Left ventricle myocardium inferior (tissue), 1 donor: ENCODE results near the gene BLVRB. TPM values are rescaled to one million over a fixed set of nuclear protein-coding genes. Genes with fewer than 3 reads are reported as not detected.
"Not testable (repeated sequence)": the region's sequence is repeated elsewhere in the genome, so short reads cannot be mapped to it uniquely, and the experiment has no call there.

Source experiments
- DNase-seq: peaks from one replicate; pipeline ENCODE4 v3.0.0-alpha.2; 2020
- H3K27ac ChIP-seq: fragments of 200-600 bp; replicated peaks from 2 replicates; pipeline ENCODE4 v1.8.0; 2021
- H3K27me3 ChIP-seq: fragments of 200-600 bp; 2 replicates; pipeline ENCODE4 v1.8.0; 2021; ENCODE audit warnings: low read depth
- H3K36me3 ChIP-seq: fragments of 200-600 bp; 2 replicates; pipeline ENCODE4 v1.8.0; 2021
- H3K4me1 ChIP-seq: fragments of 200-600 bp; 2 replicates; pipeline ENCODE4 v1.8.0; 2021
- H3K4me3 ChIP-seq: fragments of 200-600 bp; 2 replicates; pipeline ENCODE4 v1.8.0; 2021; ENCODE audit warnings: mild to moderate bottlenecking, moderate library complexity
- H3K9me3 ChIP-seq: fragments of 200-600 bp; replicated peaks from 2 replicates; pipeline ENCODE4 v1.8.0; 2021
- intact Hi-C: fragments of 100-400 bp; cut with micrococcal nuclease; formaldehyde crosslinking; loops from one replicate; pipeline ENCODE4 v1.11.0; 2022
- total RNA-seq: library from RNA; stranded (reverse); fragmentation: NEBNext Ultra II Directional; extraction: Animal tissue kit (Norgen Biotek cat#: 25700); gene quantifications from one replicate; pipeline ENCODE4 v1.2.1, GENCODE V29; 2021
- TF ChIP-seq, protein P1 (sequence below): fragments of 200-600 bp; IDR thresholded peaks from 2 replicates; pipeline ENCODE4 v1.8.0; 2021; ENCODE audit warnings: antibody characterized with exemption, mild to moderate bottlenecking, borderline replicate concordance
- donor health status: DM: no; HTN: yes; CAD: no; lungs with severe emphysema.

Gene BLVRB
- total RNA-seq, 1 donor from 2014 or later, result 91.3 TPM

DNA sequence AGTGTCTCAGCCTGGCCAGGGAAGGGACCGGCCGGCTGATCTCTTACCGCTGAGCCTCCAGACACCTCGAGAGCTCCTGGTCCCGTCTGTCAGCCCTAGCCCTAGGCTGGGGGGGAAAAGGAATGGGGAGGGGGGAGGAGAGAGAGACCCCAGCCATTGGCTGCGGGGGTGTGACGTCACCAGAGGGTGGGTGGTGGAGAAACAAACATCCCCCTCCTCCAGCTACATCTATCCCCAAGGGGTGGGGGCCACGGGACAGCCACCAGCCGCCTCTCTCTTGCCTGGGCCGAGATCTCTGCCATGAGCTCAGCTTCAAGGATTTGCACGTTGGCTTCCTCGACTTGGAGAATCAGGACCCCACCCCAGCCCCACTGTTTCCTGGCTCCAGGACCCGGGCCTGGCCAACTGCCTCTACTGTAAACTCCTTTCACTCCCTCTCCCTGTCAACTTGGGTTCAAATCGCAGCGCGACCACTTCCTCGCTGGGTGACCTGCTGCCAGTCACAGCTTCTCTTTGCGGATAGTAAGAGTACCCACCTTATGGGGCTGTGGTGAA lies 52.2 kb downstream of the BLVRB start, which contains the start of gene PRX:
Gene PRX, minus strand, starts transcription at position 88 of the 555 bp plus-strand sequence. CDS start 5,446 bp downstream, outside the sequence.
- no peak within 1 kb of the TSS for H3K4me3 ChIP-seq
- DNase-seq, result no peak
- intact Hi-C loops, result no loop called here

DNA sequence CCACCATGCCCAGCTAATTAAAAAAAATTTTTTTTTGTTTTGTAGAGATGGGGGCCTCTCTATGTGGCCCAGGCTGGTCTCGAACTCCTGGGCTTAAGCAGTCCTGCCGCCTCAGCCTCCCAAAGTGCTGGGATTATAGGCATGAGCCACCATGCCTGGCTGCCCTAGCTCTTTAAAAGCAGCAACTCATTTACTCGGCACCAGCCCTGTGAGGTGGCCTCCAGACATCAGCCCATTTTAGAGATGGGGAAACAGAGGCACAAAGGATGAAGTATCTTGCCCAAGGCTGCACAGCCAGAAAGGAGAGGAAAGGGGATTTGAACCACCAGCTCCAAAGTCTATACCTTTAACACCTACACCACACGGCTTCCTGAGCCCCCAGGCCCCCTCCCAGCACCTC lies 52.7 kb downstream of the BLVRB start:
- Histone ChIP-seq H3K27ac (peak overlapping the region; percentile 96), H3K4me3 (no peak overlapping the region), H3K36me3 (no peaks in the 10 kb centered on the region), H3K4me1 (peaks cover 76% of the 10 kb centered on the region), H3K27me3 (no peaks in the 10 kb centered on the region), H3K9me3 (no peaks in the 10 kb centered on the region)
- no peak for DNase-seq
- TF ChIP-seq, protein P1, sequence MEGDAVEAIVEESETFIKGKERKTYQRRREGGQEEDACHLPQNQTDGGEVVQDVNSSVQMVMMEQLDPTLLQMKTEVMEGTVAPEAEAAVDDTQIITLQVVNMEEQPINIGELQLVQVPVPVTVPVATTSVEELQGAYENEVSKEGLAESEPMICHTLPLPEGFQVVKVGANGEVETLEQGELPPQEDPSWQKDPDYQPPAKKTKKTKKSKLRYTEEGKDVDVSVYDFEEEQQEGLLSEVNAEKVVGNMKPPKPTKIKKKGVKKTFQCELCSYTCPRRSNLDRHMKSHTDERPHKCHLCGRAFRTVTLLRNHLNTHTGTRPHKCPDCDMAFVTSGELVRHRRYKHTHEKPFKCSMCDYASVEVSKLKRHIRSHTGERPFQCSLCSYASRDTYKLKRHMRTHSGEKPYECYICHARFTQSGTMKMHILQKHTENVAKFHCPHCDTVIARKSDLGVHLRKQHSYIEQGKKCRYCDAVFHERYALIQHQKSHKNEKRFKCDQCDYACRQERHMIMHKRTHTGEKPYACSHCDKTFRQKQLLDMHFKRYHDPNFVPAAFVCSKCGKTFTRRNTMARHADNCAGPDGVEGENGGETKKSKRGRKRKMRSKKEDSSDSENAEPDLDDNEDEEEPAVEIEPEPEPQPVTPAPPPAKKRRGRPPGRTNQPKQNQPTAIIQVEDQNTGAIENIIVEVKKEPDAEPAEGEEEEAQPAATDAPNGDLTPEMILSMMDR, result no peak
- intact Hi-C loops, result no loop called here

More for the DNA sequence above, 52.2 kb downstream of the BLVRB start, which contains the start of gene PRX:
- H3K36me3 ChIP-seq, result no peaks in the 10 kb centered on the region
- H3K27ac ChIP-seq, result peak within 1 kb of the TSS; percentile 96
- TF ChIP-seq, protein P1, result no peak
- H3K9me3 ChIP-seq, result no peaks in the 10 kb centered on the region
- no peaks in the 10 kb centered on the region for H3K27me3 ChIP-seq
- peaks cover 74% of the 10 kb centered on the region for H3K4me1 ChIP-seq

- peak overlapping the region; percentile 33 for H3K4me3 ChIP-seq
- TF ChIP-seq, protein P1, result no peak
- H3K36me3 ChIP-seq, result no peaks in the 10 kb centered on the region
- H3K9me3 ChIP-seq, result no peaks in the 10 kb centered on the region
- H3K27me3 ChIP-seq, result no peaks in the 10 kb centered on the region
- intact Hi-C loops, result no loop called here
- no peak for DNase-seq
- peak overlapping the region; percentile 96 for H3K27ac ChIP-seq
- peaks cover 71% of the 10 kb centered on the region for H3K4me1 ChIP-seq
Observed at GRCh38 chr19:40411958-40412499, 53.5 kb downstream of the BLVRB start.

- peak; percentile 70 for DNase-seq
- no peaks in the 10 kb centered on the region for H3K27me3 ChIP-seq
- no peaks in the 10 kb centered on the region for H3K9me3 ChIP-seq
- H3K36me3 ChIP-seq, result no peaks in the 10 kb centered on the region
- peak overlapping the region; percentile 33 for H3K4me3 ChIP-seq
- TF ChIP-seq, protein P1, result no peak
- peaks cover 63% of the 10 kb centered on the region for H3K4me1 ChIP-seq
- intact Hi-C loops, result no loop called here
- peak overlapping the region; percentile 96 for H3K27ac ChIP-seq
Observed at GRCh38 chr19:40411125-40411842, 54.3 kb downstream of the BLVRB start.

- Histone ChIP-seq H3K27me3 (no peaks in the 10 kb centered on the region), H3K4me1 (peaks cover 52% of the 10 kb centered on the region), H3K27ac (peak overlapping the region; percentile 96), H3K36me3 (no peaks in the 10 kb centered on the region), H3K4me3 (no peak overlapping the region), H3K9me3 (no peaks in the 10 kb centered on the region)
- no peak for DNase-seq
- intact Hi-C loops, result no loop called here
- TF ChIP-seq, protein P1, result no peak
Observed at GRCh38 chr19:40410030-40410389, 55.5 kb downstream of the BLVRB start.

GRCh38 chr19:40408598-40408925 lies 57.0 kb downstream of the BLVRB start:
- H3K4me1 ChIP-seq, result peaks cover 46% of the 10 kb centered on the region
- DNase-seq, H3K36me3 ChIP-seq, H3K27me3 ChIP-seq, H3K9me3 ChIP-seq, intact Hi-C loops, H3K4me3 ChIP-seq: not testable (repeated sequence)
- H3K27ac ChIP-seq, result peak overlapping the region; percentile 44
